A673 (cell line): Measurements from ENCODE around the gene FGGY.

Experiments used
- EZH2 ChIP-seq: fragments of 200-600 bp; sonication (generic); IDR thresholded peaks from 2 replicates; pipeline ENCODE4 v1.6.1; 2017; ENCODE audit warnings: borderline replicate concordance, low read depth, mild to moderate bottlenecking, mixed read lengths, antibody characterized with exemption, low read length; ENCODE audit not compliant: poor library complexity, severe bottlenecking
- TF ChIP-seq, protein P1 (sequence below): fragments of 300-800, 200-600 bp; sonication (generic); conservative IDR thresholded peaks from 2 replicates; pipeline ENCODE4 v1.5.1; 2017; ENCODE audit warnings: low read depth, mild to moderate bottlenecking, antibody characterized with exemption, low read length, moderate library complexity, mixed read lengths

DNA sequence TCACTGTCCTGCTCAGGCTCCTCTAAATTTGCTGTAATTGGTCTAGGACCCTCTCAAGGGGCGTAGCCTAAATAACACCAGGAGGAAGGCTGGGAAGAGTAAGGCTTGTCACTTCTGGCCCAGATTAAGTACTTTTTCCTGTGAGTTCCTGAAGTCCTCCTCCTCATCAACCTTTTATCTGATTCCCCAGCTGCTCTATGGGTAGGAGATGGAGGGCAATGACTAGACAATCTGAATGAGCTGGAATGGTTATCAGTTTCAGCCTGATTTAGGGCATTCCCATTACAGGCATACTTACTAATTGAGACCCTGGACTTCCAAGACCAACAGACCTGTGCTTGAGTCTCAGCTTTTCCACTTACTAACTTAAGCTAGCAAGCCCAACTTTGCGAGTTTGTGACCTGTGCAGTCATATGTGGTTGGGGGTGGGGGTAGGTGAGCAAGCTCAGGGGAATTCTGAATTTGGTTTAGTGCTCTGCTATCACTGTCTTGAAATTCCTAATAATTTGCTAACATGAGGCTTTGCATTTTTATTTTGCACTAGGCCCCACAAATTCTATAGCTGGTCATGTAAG lies 18.0 kb upstream of the FGGY start:
- TF ChIP-seq, protein P1, sequence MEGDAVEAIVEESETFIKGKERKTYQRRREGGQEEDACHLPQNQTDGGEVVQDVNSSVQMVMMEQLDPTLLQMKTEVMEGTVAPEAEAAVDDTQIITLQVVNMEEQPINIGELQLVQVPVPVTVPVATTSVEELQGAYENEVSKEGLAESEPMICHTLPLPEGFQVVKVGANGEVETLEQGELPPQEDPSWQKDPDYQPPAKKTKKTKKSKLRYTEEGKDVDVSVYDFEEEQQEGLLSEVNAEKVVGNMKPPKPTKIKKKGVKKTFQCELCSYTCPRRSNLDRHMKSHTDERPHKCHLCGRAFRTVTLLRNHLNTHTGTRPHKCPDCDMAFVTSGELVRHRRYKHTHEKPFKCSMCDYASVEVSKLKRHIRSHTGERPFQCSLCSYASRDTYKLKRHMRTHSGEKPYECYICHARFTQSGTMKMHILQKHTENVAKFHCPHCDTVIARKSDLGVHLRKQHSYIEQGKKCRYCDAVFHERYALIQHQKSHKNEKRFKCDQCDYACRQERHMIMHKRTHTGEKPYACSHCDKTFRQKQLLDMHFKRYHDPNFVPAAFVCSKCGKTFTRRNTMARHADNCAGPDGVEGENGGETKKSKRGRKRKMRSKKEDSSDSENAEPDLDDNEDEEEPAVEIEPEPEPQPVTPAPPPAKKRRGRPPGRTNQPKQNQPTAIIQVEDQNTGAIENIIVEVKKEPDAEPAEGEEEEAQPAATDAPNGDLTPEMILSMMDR = no peak
- no peak for TF ChIP-seq EZH2
